PFSK-1 (cell line): Measurements from ENCODE around the gene ZNF92.

ENCODE experiments used
- POLR2AphosphoS5 ChIP-seq: IDR thresholded peaks from 2 replicates; pipeline ENCODE4 v1.6.1; 2012; ENCODE audit warnings: low read depth, mild to moderate bottlenecking, control low read depth, low read length, moderate library complexity
- REST ChIP-seq, 2 experiments: IDR thresholded peaks; 2 replicates each; pipeline versions ENCODE4 v1.6.1 to v1.8.0; 2011 to 2012; ENCODE audit warnings: low read depth in 2 of 2, low read length in 2 of 2, control low read depth in 1 of 2, inconsistent platforms in 1 of 2, mild to moderate bottlenecking in 1 of 2, moderate library complexity in 1 of 2; ENCODE audit not compliant: insufficient read depth in 1 of 2
- SIN3A ChIP-seq: IDR thresholded peaks from 2 replicates; pipeline ENCODE4 v1.6.1; 2012; ENCODE audit warnings: mild to moderate bottlenecking, low read length, moderate library complexity, borderline replicate concordance; ENCODE audit not compliant: insufficient read depth

- TF ChIP-seq SIN3A: no peak
- TF ChIP-seq POLR2AphosphoS5: no peak
- no peak for TF ChIP-seq REST (IDR thresholded peaks at IDR 0.05; ENCODE audit: insufficient read depth in 1 of 2, low read depth in 2 of 2, low read length in 2 of 2)
Measured at GRCh38 chr7:65390588-65390987, 16.9 kb downstream of the ZNF92 start.
